ENCODE data around the gene NUPR2. TPM values are rescaled to one million over a fixed set of nuclear protein-coding genes. Genes with fewer than 3 reads are reported as not detected.

Gene NUPR2
- total and polyA plus RNA-seq, 10 of the 15 experiments (the other 5 are each of a cell fraction or from before 2014, with no cell fraction given): not detected

DNA sequence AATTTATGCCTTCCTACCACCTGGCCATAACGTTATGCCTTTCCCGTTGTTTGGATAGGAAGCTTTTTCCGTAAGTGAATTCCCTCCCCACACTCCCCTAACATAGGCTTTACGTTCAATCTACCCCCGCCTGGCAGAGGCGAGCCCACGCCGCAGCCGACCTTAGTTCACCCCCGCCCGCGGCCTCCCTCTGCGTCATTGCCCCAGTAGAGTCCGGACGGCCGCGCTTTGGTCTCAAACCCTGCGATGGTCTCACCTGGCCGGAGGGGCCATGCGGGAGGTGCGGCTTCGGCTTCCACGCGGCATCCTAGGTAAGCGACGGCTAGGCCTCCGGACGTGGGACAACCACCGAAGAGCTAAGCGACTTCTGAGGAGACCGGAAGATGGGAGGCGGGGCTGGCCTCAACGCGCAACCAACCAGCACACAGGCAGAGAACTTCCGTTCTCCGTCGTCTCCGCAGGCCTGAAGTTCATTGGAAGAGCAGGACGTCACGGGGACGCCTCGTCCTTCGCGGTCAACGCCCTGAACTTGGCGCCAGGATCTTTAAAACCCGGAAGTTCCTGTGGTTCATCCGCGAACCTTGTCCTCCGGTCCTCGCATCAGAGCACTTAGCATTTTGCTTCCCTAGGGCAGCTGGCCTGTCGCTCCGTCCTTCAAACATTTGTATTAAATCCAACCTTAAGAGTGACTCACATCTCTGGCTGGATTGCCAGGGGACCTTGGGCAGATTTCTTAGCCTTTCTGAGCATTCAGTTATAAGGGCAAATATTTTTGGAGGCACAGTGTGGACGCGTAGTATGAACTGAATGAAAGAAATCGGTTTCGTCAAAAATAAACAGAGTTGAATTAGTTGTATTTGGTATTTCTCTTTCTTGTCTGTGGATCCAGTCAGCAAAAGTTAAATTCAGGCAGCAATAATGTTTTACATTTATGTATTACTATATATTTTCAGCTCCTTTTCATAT is 9.8 kb downstream of the NUPR2 start, which contains the start of gene CHCHD2 (continued):
- TF ChIP-seq SMAD1 (IDR thresholded peaks at IDR 0.05; ENCODE audit: low read depth, partially characterized antibody): peak; percentile 19
- 0 out of 2 replicates have a peak, but pooled peaks have one; percentile 26 for TF ChIP-seq TCF3 (IDR thresholded peaks at IDR 0.05; ENCODE audit: borderline replicate concordance, insufficient read depth, low read depth, low read length)
- no peak; a peak in 1 of 4 replicates for TF ChIP-seq ETV6 (conservative IDR thresholded peaks at IDR 0.05 in 1 of 2, IDR thresholded peaks at IDR 0.05 in 1 of 2; ENCODE audit: borderline replicate concordance in 1 of 2, low read depth in 1 of 2)
- peak; percentile 87; the same call in 1 of the 2 replicates for TF ChIP-seq CREB1 (IDR thresholded peaks at IDR 0.05; ENCODE audit: low read depth)
- no peak for TF ChIP-seq KDM1A (IDR thresholded peaks at IDR 0.05; ENCODE audit: borderline replicate concordance)
- TF ChIP-seq ESRRA (IDR thresholded peaks at IDR 0.05; ENCODE audit: low read length): peak; percentile 82
- no peak for TF ChIP-seq MYB (IDR thresholded peaks at IDR 0.05; ENCODE audit: borderline replicate concordance, low read depth, low read length)
- TF ChIP-seq BHLHE40 (IDR thresholded peaks at IDR 0.05; ENCODE audit: borderline replicate concordance in 1 of 2, low read depth in 2 of 2, low read length in 1 of 2): peak; percentile 10 to 29; a peak in 1 of 4 replicates
- TF ChIP-seq NFIC (IDR thresholded peaks at IDR 0.05; ENCODE audit: low read depth, low read length): no peak; the same call in 1 of the 2 replicates
- peak; percentile 96 for TF ChIP-seq POLR2A (IDR thresholded peaks at IDR 0.05; ENCODE audit: low read depth, low read length)
- TF ChIP-seq NFYB (IDR thresholded peaks at IDR 0.05; ENCODE audit: insufficient read depth, low read depth, low read length): peak; percentile 97
- TF ChIP-seq CEBPB (IDR thresholded peaks at IDR 0.05; ENCODE audit: borderline replicate concordance in 1 of 2, low read depth in 2 of 2, low read length in 2 of 2): no peak
- no peak for TF ChIP-seq YBX1 (IDR thresholded peaks at IDR 0.05)
- peak in 1 of 2 experiments; percentile 79; a peak in 2 of 4 replicates for TF ChIP-seq SRF (IDR thresholded peaks at IDR 0.05; ENCODE audit: low read depth in 2 of 2, low read length in 2 of 2)
- TF ChIP-seq, protein P1, sequence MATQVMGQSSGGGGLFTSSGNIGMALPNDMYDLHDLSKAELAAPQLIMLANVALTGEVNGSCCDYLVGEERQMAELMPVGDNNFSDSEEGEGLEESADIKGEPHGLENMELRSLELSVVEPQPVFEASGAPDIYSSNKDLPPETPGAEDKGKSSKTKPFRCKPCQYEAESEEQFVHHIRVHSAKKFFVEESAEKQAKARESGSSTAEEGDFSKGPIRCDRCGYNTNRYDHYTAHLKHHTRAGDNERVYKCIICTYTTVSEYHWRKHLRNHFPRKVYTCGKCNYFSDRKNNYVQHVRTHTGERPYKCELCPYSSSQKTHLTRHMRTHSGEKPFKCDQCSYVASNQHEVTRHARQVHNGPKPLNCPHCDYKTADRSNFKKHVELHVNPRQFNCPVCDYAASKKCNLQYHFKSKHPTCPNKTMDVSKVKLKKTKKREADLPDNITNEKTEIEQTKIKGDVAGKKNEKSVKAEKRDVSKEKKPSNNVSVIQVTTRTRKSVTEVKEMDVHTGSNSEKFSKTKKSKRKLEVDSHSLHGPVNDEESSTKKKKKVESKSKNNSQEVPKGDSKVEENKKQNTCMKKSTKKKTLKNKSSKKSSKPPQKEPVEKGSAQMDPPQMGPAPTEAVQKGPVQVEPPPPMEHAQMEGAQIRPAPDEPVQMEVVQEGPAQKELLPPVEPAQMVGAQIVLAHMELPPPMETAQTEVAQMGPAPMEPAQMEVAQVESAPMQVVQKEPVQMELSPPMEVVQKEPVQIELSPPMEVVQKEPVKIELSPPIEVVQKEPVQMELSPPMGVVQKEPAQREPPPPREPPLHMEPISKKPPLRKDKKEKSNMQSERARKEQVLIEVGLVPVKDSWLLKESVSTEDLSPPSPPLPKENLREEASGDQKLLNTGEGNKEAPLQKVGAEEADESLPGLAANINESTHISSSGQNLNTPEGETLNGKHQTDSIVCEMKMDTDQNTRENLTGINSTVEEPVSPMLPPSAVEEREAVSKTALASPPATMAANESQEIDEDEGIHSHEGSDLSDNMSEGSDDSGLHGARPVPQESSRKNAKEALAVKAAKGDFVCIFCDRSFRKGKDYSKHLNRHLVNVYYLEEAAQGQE (IDR thresholded peaks at IDR 0.05; ENCODE audit: low read depth, low read length): no peak
- peak; percentile 81 for TF ChIP-seq IRF3 (IDR thresholded peaks at IDR 0.05)
- TF ChIP-seq MTA3 (IDR thresholded peaks at IDR 0.05; ENCODE audit: borderline replicate concordance, low read length): no peak
- TF ChIP-seq, protein P2, sequence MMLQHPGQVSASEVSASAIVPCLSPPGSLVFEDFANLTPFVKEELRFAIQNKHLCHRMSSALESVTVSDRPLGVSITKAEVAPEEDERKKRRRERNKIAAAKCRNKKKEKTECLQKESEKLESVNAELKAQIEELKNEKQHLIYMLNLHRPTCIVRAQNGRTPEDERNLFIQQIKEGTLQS (IDR thresholded peaks at IDR 0.05; ENCODE audit: borderline replicate concordance, extremely low read depth, low read depth, low read length): no peak

Measured in GM12878 (cell line).